Ovary (tissue), 9 donors: ENCODE data around the gene FYCO1. TPM values are rescaled to one million over a fixed set of nuclear protein-coding genes. Genes with fewer than 3 reads are reported as not detected.

Experiments used
- DNase-seq, 5 donors: peaks; one replicate each; pipeline ENCODE4 v3.0.0-alpha.2; 2019 to 2020
- H3K27ac ChIP-seq, 2 donors: fragments of 200-600 bp; one replicate each; pipeline versions ENCODE4 v1.5.1 to v1.8.0; 2019 to 2022
- H3K27me3 ChIP-seq: fragments of 200-600 bp; one replicate; pipeline ENCODE4 v1.8.0; 2022
- H3K36me3 ChIP-seq: fragments of 200-600 bp; sonication (generic); one replicate; pipeline ENCODE4 v1.5.1; 2019
- H3K4me1 ChIP-seq: one replicate; pipeline ENCODE4 v1.8.1; 2013; ENCODE audit warnings: mild to moderate bottlenecking, moderate library complexity; ENCODE audit not compliant: insufficient read depth
- H3K4me3 ChIP-seq: fragments of 200-600 bp; sonication (generic); one replicate; pipeline ENCODE4 v1.5.1; 2017
- H3K9me3 ChIP-seq, 2 donors: fragments of 200-600 bp in 1 of 2; sonication (generic) in 1 of 2; one replicate each; pipeline versions ENCODE4 v1.5.1 to v1.8.1; 2013 to 2019; ENCODE audit warnings: mild to moderate bottlenecking in 1 of 2, moderate library complexity in 1 of 2
- EP300 ChIP-seq: sonication (generic); formaldehyde crosslinking; IDR thresholded peaks from one replicate; pipeline ENCODE4 v1.6.1; 2017; ENCODE audit warnings: antibody characterized with exemption
- POLR2A ChIP-seq: fragments of 450-650 bp; IDR thresholded peaks from one replicate; pipeline ENCODE4 v1.6.1; 2017; ENCODE audit warnings: antibody characterized with exemption, mild to moderate bottlenecking, moderate library complexity
- WGBS, 3 donors: extraction: QIAGEN DNeasy Blood & Tissue Kit in 1 of 3; methylation state at CpG; one replicate each; pipeline versions ENCODE4 v1.1.5 to v1.1.7; 2013 to 2017; 5-methylcytosine and 5-hydroxymethylcytosine counted together
- intact Hi-C, 4 donors: fragments of 100-400 bp; cut with DNase I; formaldehyde crosslinking; loops; one replicate each; pipeline versions ENCODE4 v1.11.0 to v1.15.1; 2022 to 2023
- polyA plus RNA-seq, 2 donors: library from polyadenylated mRNA; stranded (reverse); fragments of 200-250 nt in 1 of 2; fragments of 350-450 nt in 1 of 2; fragmentation: Illumina TruSeq in 1 of 2; extraction: RNeasy Lipid Tissue Mini Kit (QIAGEN cat#74804) in 1 of 2; gene quantifications; one replicate each; pipeline ENCODE4 v1.2.3, GENCODE V29; 2013 to 2014
- total RNA-seq, 7 donors: library from RNA; depleted of rRNA in 2 of 7; stranded (reverse); fragments of >200 nt in 2 of 7; fragmentation: NEBNext Ultra II Directional in 3 of 7; extraction: Animal tissue kit (Norgen Biotek cat#: 25700) in 3 of 7; gene quantifications; one replicate each; pipeline versions ENCODE4 v1.1.0 to v1.2.4, GENCODE V29; 2016 to 2023
- TF ChIP-seq, protein P1 (sequence below), 3 donors: fragments of 450-650 bp in 2 of 3; fragments of 200-600 bp in 1 of 3; IDR thresholded peaks; one replicate each; pipeline versions ENCODE4 v1.5.1 to v1.8.0; 2016 to 2022; ENCODE audit warnings: antibody characterized with exemption in 3 of 3, mild to moderate bottlenecking in 1 of 3
- donor health status: DM: no; HTN: no; CAD: no; lungs with moderate emphysema.
- donor health status: DM: no; HTN: no; CAD: no.
- donor health status: Bipolar disorder and iron deficiency.
- donor health status: DM: yes; HTN: yes; CAD: no.
- donor health status: DM: no; HTN: no; CAD: no.
- donor health status: DM: yes; HTN: yes; CAD: no.

Gene FYCO1
- total and polyA plus RNA-seq, 9 donors, result 30.2 to 81.0 (median 52.8) TPM

DNA sequence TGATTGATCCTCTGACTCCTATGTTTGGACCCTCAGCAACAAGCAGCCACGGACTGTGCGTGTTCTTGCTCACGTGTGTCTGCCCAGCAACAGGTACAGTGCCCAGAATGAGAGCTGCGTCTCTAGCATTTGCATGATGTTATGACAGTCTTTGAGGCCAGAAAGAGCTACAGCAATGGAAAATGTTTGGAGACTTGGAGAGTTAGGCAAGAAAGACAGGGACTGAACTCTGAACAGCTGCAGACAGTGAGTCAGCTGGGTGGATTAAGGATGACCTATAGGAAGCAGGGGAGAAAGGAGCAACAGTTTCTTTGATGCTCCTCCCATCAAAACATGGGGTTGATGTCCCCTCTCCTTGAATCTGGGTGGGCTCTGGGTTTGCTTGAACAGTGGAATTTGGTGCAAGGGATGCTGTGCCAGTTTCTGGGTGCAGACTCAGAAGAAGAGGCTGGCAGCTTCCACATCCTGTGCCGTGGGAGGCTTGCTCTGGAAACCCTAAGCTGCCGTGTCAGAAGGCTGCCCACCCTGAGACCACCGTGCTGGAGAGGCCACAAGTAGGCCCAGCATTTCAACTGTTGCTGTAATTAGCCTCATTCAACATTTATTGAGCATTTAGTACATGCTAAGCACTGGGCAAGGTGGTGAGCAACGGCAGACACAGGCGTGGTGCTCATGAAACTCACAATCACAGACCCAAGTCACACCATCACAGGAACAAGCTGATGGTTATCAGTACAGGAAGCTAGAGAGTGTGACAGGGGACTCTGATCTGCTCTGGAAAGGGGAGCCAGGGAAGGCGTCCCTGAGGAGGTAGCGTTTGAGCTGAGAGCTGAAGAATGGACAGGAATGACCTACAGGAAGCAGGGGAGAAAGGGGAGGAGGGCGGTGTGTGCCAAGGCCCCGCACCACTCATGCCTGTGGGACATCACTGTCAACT, 87.6 kb downstream of the FYCO1 start:
- no peak overlapping the region for H3K4me3 ChIP-seq
- TF ChIP-seq, protein P1, sequence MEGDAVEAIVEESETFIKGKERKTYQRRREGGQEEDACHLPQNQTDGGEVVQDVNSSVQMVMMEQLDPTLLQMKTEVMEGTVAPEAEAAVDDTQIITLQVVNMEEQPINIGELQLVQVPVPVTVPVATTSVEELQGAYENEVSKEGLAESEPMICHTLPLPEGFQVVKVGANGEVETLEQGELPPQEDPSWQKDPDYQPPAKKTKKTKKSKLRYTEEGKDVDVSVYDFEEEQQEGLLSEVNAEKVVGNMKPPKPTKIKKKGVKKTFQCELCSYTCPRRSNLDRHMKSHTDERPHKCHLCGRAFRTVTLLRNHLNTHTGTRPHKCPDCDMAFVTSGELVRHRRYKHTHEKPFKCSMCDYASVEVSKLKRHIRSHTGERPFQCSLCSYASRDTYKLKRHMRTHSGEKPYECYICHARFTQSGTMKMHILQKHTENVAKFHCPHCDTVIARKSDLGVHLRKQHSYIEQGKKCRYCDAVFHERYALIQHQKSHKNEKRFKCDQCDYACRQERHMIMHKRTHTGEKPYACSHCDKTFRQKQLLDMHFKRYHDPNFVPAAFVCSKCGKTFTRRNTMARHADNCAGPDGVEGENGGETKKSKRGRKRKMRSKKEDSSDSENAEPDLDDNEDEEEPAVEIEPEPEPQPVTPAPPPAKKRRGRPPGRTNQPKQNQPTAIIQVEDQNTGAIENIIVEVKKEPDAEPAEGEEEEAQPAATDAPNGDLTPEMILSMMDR (IDR thresholded peaks at IDR 0.05), result no peak
- TF ChIP-seq EP300, result no peak
- no peak for TF ChIP-seq POLR2A
- 72 to 74% (median 73%) methylated on average over 13 of the region's 13 CpGs for WGBS, 3 donors
- H3K9me3 ChIP-seq, result no peaks in the 10 kb centered on the region
- intact Hi-C loops, result no loop called here
- H3K36me3 ChIP-seq, result no peaks in the 10 kb centered on the region
- no peak overlapping the region for H3K27ac ChIP-seq
- no peaks in the 10 kb centered on the region for H3K27me3 ChIP-seq
- DNase-seq, result no peak
- no peaks in the 10 kb centered on the region for H3K4me1 ChIP-seq

DNA sequence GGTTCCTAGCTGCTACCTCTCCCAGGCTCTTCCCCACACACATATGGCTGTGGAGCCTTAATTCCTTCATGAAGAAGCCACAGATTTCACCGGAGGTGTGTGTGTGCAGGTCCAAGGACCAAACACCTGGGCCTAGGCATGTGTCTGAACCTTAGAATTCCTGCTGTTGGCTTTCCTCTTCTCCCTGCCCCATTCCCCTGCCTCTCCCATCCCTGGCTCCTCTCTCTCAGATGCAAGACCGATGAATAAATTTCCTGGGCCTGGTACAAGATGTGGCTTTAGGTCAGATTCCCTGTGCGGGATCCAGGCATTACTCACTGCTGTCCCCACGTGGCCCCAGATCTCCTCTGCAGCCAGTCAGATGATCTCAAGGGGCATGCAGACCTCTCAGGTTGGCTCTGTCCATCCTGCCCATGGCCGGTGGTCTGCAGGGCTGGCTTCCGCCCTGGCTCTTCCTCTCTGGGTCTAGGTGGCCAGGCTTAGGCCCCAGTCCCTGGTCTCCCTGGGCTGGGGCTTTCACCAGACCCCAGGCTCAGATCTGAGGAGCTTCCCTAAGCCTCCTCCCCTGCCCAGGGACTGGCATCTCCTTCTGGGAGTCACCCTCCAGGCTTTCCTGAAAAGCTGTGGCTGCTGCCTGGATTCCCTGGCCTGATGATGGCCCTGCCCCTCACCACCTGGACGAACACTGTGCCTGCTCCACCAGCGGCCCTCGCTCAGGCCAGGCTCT, 88.8 kb downstream of the FYCO1 start:
- DNase-seq, result no peak
- no peak for TF ChIP-seq POLR2A
- TF ChIP-seq, protein P1 (IDR thresholded peaks at IDR 0.05), result no peak
- TF ChIP-seq EP300, result no peak
- Histone ChIP-seq H3K4me1 (no peaks in the 10 kb centered on the region), H3K27me3 (no peaks in the 10 kb centered on the region), H3K4me3 (no peak overlapping the region), H3K36me3 (no peaks in the 10 kb centered on the region), H3K9me3 (no peaks in the 10 kb centered on the region), H3K27ac (no peak overlapping the region)
- intact Hi-C loops, result no loop called here
- WGBS, 3 donors, result 60 to 71% (median 66%) methylated on average over 9 of the region's 9 CpGs

DNA sequence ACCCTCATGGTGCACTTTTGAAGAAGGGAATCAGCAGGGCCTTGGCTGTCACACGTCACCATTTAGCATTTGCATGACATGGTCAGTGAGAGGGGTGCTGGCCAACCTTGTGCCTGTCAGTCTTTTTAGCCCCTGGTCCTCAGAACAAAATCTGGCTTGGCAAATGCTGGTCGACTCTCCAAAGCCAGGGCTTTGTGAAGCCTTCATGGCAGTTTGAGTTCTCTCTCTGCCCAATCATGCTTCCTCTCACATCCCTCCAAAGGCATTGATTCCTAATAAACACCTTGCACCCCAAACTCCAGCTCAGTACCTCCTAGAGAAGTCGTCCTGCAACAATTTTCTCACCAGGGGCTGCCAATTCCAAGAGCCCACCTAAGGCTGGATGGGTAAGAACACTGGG, 89.9 kb downstream of the FYCO1 start:
- WGBS, 3 donors, result 86 to 93% (median 87%) methylated on average over 3 of the region's 3 CpGs
- H3K4me1 ChIP-seq, result no peaks in the 10 kb centered on the region
- H3K4me3 ChIP-seq, result no peak overlapping the region
- no peaks in the 10 kb centered on the region for H3K27me3 ChIP-seq
- DNase-seq, result no peak
- H3K9me3 ChIP-seq, result no peaks in the 10 kb centered on the region
- TF ChIP-seq EP300 (no peak), POLR2A (no peak)
- TF ChIP-seq, protein P1 (IDR thresholded peaks at IDR 0.05), result no peak
- intact Hi-C loops, result no loop called here
- H3K36me3 ChIP-seq, result no peaks in the 10 kb centered on the region
- no peak overlapping the region for H3K27ac ChIP-seq

DNA sequence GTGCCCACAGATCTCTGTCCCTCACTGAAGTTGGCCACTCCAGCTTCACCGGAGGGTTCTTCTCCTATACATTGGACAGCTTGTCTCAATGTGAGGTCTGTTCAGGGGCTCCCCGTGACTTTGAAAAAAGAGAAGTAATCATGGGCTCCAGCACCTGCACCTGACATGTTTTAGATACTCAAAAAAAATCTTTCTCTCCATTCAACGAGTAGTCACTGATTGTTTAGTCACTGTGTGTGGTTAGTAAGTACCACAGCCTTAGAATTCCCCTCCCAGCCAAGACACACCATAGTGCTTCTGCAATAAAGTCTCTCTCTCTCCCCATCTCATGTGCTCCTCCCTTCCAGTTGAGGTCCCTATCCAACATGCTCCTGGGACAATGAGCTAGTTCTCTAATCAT, 90.7 kb downstream of the FYCO1 start:
- Histone ChIP-seq H3K4me1 (no peaks in the 10 kb centered on the region), H3K9me3 (no peaks in the 10 kb centered on the region), H3K27ac (no peak overlapping the region), H3K27me3 (no peaks in the 10 kb centered on the region), H3K4me3 (no peak overlapping the region), H3K36me3 (no peaks in the 10 kb centered on the region)
- DNase-seq, result no peak
- TF ChIP-seq EP300, result no peak
- TF ChIP-seq, protein P1 (IDR thresholded peaks at IDR 0.05), result no peak
- TF ChIP-seq POLR2A, result no peak
- intact Hi-C loops, result no loop called here
- whole genome bisulfite sequencing, 3 donors, result 89 to 93% (median 91%) methylated on average over 3 of the region's 3 CpGs
